GM12865 (cell line): ENCODE measurements around the gene PHLDA1.
A peak's percentile ranks its signal among the peaks of the same experiment; 100 is the strongest.

ENCODE experiments used
- DNase-seq: peaks from one replicate; pipeline ENCODE4 v3.0.0; 2010; ENCODE audit warnings: low read depth
- H3K4me3 ChIP-seq: 2 replicates; pipeline ENCODE4 v1.5.1; 2011; ENCODE audit warnings: mild to moderate bottlenecking, low read depth, low read length, control low read depth
- CTCF ChIP-seq: IDR thresholded peaks from 2 replicates; pipeline ENCODE4 v1.5.1; 2011; ENCODE audit warnings: low read length, control low read depth, low read depth, inconsistent platforms; ENCODE audit not compliant: insufficient read depth; ENCODE audit errors: missing control alignments

The PHLDA1 gene

DNA sequence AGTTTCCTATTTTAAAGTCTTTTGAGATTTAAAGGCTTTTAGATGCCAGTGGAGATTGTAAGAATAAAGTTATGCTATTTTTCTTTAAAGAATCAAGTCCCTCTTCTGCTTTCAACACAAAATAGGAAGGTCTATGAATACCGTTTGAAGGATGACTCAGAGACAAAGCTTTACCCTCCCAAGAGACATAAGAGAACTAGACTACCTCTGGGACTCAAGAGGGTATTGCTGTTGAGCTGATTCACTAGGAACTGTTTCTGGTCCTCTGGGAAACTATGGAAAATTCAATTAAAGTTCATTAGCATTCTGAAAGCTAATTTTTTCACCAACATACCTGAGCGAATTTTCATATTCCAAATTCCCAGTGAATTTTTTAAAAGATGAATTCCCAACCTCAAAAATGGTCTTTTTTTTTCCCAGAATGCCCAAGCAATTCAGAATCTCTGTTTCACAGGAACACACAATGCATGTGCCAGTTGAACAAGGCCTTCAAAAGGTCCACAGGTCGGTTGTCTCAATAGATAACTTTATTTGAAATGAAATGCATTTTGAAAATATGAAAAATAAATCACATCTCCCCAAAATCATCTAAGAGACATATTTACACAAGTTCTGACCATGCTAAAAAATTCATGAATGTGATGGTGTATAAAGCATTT is 6.5 kb downstream of the PHLDA1 start:
- TF ChIP-seq CTCF = no peak
- H3K4me3 ChIP-seq = no peak overlapping the region
- no peak for DNase-seq

DNA sequence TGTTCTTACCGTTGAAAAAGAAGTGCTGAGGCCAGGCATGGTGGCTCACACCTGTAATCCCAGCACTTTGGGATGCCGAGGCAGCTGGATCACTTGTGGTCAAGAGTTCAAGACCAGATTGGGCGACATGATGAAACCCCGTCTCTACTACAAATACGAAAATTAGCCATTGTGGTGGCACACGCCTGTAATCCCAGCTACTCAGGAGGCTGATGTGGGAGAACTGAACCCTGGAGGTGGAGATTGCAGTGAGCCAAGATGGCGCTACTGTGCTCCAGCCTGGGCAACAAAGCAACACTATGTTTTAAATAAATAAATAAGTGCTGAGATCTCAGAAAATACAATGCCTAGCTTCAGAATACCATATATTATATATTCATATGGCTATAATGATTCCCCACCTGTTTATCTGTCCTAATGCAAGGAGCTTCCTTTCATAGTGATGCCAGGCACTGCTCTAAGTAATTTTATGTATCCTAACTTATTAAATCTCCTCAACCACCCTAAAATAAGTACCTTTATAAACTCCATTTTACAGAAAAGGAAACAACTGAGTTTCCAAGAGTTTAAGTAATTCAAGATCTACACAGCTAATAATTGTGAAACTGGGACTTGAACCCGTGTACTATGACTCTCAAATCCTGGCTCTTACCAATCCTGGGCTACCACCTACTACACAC is 7.3 kb downstream of the PHLDA1 start:
- TF ChIP-seq CTCF = no peak
- DNase-seq = no peak
- H3K4me3 ChIP-seq = no peak overlapping the region

- TF ChIP-seq CTCF = no peak
- DNase-seq = no peak
- H3K4me3 ChIP-seq = no peak overlapping the region
Observed at GRCh38 chr12:76023069-76023690, 8.4 kb downstream of the PHLDA1 start.

DNA sequence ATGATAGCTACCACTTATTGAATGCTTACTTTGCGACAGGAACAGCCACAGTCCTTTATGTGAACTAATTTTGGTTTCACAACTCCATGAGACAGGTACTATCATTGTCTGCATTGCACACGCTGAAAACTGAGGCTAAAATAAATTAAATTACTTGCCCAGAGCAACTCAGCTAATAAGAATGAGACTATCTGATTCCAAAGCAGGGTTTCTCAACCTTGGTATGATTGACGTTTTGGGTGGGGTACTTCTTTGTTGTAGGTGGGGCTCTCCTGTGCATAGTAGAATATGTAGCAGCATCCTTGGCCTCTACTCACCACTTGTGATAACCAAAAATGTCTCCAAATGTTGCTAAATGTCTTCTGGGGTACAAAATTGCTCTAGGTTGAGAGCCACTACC is 9.1 kb downstream of the PHLDA1 start:
- no peak for TF ChIP-seq CTCF
- no peak overlapping the region for H3K4me3 ChIP-seq
- DNase-seq = no peak

DNA sequence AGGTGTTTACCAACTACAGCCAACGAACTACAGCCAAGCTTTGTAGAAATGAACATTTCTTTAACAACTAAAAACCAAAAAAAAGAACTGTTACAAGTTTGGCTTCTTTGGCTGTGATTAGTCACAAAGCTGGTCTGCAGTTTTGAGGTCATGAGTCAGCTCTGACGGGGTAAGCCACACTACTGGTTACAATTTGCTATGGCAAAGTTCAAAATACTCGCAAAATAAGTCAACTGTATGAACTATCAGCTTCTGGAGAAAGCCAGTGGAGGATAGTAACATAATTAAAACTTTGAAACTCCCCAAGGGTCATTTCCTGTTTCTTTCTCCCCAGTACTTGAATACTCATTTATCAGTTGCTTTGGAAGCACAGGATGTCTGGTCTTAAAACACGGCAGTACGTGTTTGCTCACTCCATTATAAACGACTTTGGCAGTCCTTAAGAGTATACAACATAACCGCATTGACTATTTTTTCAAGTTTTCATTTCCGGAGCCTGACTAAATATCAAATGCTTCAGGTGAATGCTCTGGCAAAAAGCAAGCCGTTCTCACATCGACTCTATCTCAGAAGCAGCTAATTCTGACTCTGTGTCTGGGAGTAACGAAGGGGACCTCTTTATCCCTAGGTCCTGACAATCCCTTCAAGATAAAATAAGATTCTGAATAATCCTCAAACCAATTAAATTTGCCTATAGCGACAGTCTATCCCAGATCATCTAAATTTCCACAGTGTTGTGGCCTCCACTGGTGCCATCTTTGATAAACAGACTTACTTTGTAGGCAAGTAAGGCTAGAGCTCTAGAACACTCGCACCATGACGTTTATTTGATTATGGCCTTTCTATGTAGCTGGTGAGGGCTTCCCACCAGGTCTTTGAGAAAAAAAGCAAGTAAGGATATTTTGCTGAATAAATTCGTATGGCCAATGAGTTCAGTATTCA is 10.6 kb downstream of the PHLDA1 start:
- H3K4me3 ChIP-seq = no peak overlapping the region
- TF ChIP-seq CTCF = no peak
- DNase-seq = peak; percentile 11

DNA sequence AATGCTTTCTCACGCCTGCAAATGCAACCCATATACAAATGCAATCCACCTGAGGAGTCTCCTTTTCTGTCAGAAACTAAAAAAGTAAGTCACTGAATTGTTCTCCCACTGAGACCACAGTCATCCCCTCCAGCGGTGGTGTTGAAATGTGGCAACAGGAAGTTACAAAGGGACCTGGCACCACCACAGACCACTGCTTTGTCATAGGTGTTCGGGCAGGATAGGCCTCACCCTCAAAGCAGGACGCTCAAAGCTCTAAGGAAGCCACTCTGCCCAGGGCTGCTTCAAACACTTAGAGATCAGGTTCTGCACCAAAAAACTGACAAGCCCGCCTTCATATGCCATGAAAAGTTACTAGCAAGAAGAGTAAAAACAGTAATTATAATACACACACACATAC is 11.3 kb downstream of the PHLDA1 start:
- TF ChIP-seq CTCF = no peak
- peak; percentile 39 for DNase-seq

More for the DNA sequence above, 11.3 kb downstream of the PHLDA1 start:
- H3K4me3 ChIP-seq = no peak overlapping the region
